Fibroblast of skin of left biceps (primary cell): ENCODE measurements around the gene NHERF1.

Experiments used
- DNase-seq, 2 experiments: peaks; one replicate each; pipeline ENCODE4 v3.0.0-alpha.2; 2013; ENCODE audit warnings: low read depth in 2 of 2

NHERF1 gene

GRCh38 chr17:74732042-74732867 lies 16.2 kb upstream of the NHERF1 start:
- no peak for DNase-seq

- no peak for DNase-seq
Observed at GRCh38 chr17:74733365-74734122, 14.9 kb upstream of the NHERF1 start.

- no peak for DNase-seq
Observed at GRCh38 chr17:74734256-74734655, 14.2 kb upstream of the NHERF1 start.

- no peak for DNase-seq
Observed at GRCh38 chr17:74736513-74737298, 11.7 kb upstream of the NHERF1 start, which contains the start of gene RAB37. RAB37 (plus strand) TSS chr17:74737256; CDS start chr17:74737273, 17 bp downstream.

- DNase-seq = no peak
Observed at GRCh38 chr17:74737299-74738050, 11.0 kb upstream of the NHERF1 start.

GRCh38 chr17:74738051-74738996 lies 10.1 kb upstream of the NHERF1 start:
- DNase-seq = no peak

- DNase-seq = no peak
Observed at GRCh38 chr17:74739227-74739831, 9.1 kb upstream of the NHERF1 start.

GRCh38 chr17:74740173-74740572 lies 8.3 kb upstream of the NHERF1 start:
- DNase-seq = no peak

GRCh38 chr17:74740641-74741387 lies 7.6 kb upstream of the NHERF1 start:
- DNase-seq = no peak

- DNase-seq = no peak
Observed at GRCh38 chr17:74742153-74742515, 6.3 kb upstream of the NHERF1 start.

GRCh38 chr17:74742978-74743545 lies 5.4 kb upstream of the NHERF1 start:
- no peak for DNase-seq

- no peak for DNase-seq
Observed at GRCh38 chr17:74743755-74744154, 4.7 kb upstream of the NHERF1 start.

GRCh38 chr17:74744349-74744713 lies 4.1 kb upstream of the NHERF1 start:
- no peak for DNase-seq

GRCh38 chr17:74744714-74745547 lies 3.5 kb upstream of the NHERF1 start:
- peak in 1 of 2 experiments; percentile 8 for DNase-seq

GRCh38 chr17:74745548-74746177 lies 2.8 kb upstream of the NHERF1 start:
- DNase-seq = no peak

- DNase-seq = no peak
Observed at GRCh38 chr17:74746376-74746775, 2.1 kb upstream of the NHERF1 start.

- DNase-seq = no peak
Observed at GRCh38 chr17:74746922-74747321, 1.5 kb upstream of the NHERF1 start.

GRCh38 chr17:74748279-74748528 lies 224 bp upstream of the NHERF1 start:
- DNase-seq = no peak
